ENCODE results near the gene CEP104.

CEP104 gene

GRCh38 chr1:3847081-3847480, 9.9 kb downstream of the CEP104 start:
- H3K27ac ChIP-seq: no peak overlapping the region
- TF ChIP-seq CTCF (conservative IDR thresholded peaks at IDR 0.05): no peak
- no peak for TF ChIP-seq ZFX (IDR thresholded peaks at IDR 0.05)

GRCh38 chr1:3846541-3846940, 10.5 kb downstream of the CEP104 start:
- no peak for TF ChIP-seq ZFX (IDR thresholded peaks at IDR 0.05)
- no peak for TF ChIP-seq CTCF (conservative IDR thresholded peaks at IDR 0.05)
- no peak overlapping the region for H3K27ac ChIP-seq

GRCh38 chr1:3842912-3843311, 14.1 kb downstream of the CEP104 start:
- TF ChIP-seq ZFX (IDR thresholded peaks at IDR 0.05) (no peak), CTCF (conservative IDR thresholded peaks at IDR 0.05) (no peak)
- no peak overlapping the region for H3K27ac ChIP-seq

- TF ChIP-seq ZFX (IDR thresholded peaks at IDR 0.05): no peak
- TF ChIP-seq CTCF (conservative IDR thresholded peaks at IDR 0.05): no peak
Observed at GRCh38 chr1:3841491-3841890, 15.5 kb downstream of the CEP104 start.

GRCh38 chr1:3838788-3839187, 18.2 kb downstream of the CEP104 start:
- no peak overlapping the region for H3K27ac ChIP-seq
- TF ChIP-seq CTCF (conservative IDR thresholded peaks at IDR 0.05) (no peak), ZFX (IDR thresholded peaks at IDR 0.05) (no peak)

More at GRCh38 chr1:3841491-3841890, 15.5 kb downstream of the CEP104 start:
- no peak overlapping the region for H3K27ac ChIP-seq

GRCh38 chr1:3837685-3838084, 19.3 kb downstream of the CEP104 start:
- TF ChIP-seq CTCF (conservative IDR thresholded peaks at IDR 0.05): no peak
- no peak for TF ChIP-seq ZFX (IDR thresholded peaks at IDR 0.05)
- H3K27ac ChIP-seq: no peak overlapping the region

GRCh38 chr1:3837200-3837599, 19.8 kb downstream of the CEP104 start:
- H3K27ac ChIP-seq: no peak overlapping the region
- TF ChIP-seq CTCF (conservative IDR thresholded peaks at IDR 0.05) (no peak), ZFX (IDR thresholded peaks at IDR 0.05) (no peak)

All from C4-2B (cell line).